Stimulated activated CD8-positive, alpha-beta memory T cell treated with anti-CD3 and anti-CD28 coated beads, Interleukin-12 subunit alpha, Interleukin-12 subunit beta, amount 100 ng/mL, for 1 hour (primary cell): ENCODE measurements around the gene BEST2.
A peak's percentile ranks its signal among the peaks of the same experiment; 100 is the strongest.

ENCODE experiments used
- DNase-seq: peaks from one replicate; pipeline ENCODE4 v3.0.0-alpha.2; 2020; ENCODE audit warnings: low read depth

Gene BEST2

GRCh38 chr19:12800923-12801465 is 49.4 kb downstream of the BEST2 start:
- no peak for DNase-seq

- DNase-seq: no peak
Observed at GRCh38 chr19:12801466-12802266, 50.1 kb downstream of the BEST2 start, which contains the start of the genes PRDX2 and THSD8. TSS of gene PRDX2 (minus strand) at chr19:12801800. CDS start at chr19:12801261, 539 bp downstream. TSS of gene THSD8 (plus strand) at chr19:12802069. CDS start at chr19:12802072, 3 bp downstream.

GRCh38 chr19:12802267-12803106 is 50.9 kb downstream of the BEST2 start:
- DNase-seq: no peak

GRCh38 chr19:12804051-12804450 is 52.5 kb downstream of the BEST2 start:
- DNase-seq: no peak

- peak; percentile 74 for DNase-seq
Observed at GRCh38 chr19:12806242-12807081, 54.9 kb downstream of the BEST2 start, which contains the start of gene RNASEH2A. TSS of gene RNASEH2A (plus strand) at chr19:12806584. CDS start at chr19:12806674, 90 bp downstream.
